ENCODE data around the gene ATP10A.

Gene ATP10A

GRCh38 chr15:25863111-25863967, at the start of gene ATP10A:
Gene ATP10A (minus strand): TSS chr15:25863327. CDS start chr15:25863096, 231 bp downstream.
- DNase-seq (ENCODE audit: low read depth in 2 of 2), result peak in 1 of 2 experiments; percentile 32

GRCh38 chr15:25912035-25912434, 48.9 kb upstream of the ATP10A start:
- no peak for DNase-seq (ENCODE audit: low read depth in 2 of 2)

GRCh38 chr15:25910832-25911231, 47.7 kb upstream of the ATP10A start:
- no peak for DNase-seq (ENCODE audit: low read depth in 2 of 2)

GRCh38 chr15:25909806-25910205, 46.7 kb upstream of the ATP10A start:
- no peak for DNase-seq (ENCODE audit: low read depth in 2 of 2)

- no peak for DNase-seq (ENCODE audit: low read depth in 2 of 2)
Measured at GRCh38 chr15:25909325-25909724, 46.2 kb upstream of the ATP10A start.

GRCh38 chr15:25905140-25905539, 42.0 kb upstream of the ATP10A start:
- peak; percentile 71 to 76 for DNase-seq (ENCODE audit: low read depth in 2 of 2)

- DNase-seq (ENCODE audit: low read depth in 2 of 2), result no peak
Measured at GRCh38 chr15:25903024-25903581, 40.0 kb upstream of the ATP10A start.

- no peak for DNase-seq (ENCODE audit: low read depth in 2 of 2)
Measured at GRCh38 chr15:25901811-25902605, 38.9 kb upstream of the ATP10A start.

GRCh38 chr15:25900901-25901300, 37.8 kb upstream of the ATP10A start:
- no peak for DNase-seq (ENCODE audit: low read depth in 2 of 2)

- DNase-seq (ENCODE audit: low read depth in 2 of 2), result no peak
Measured at GRCh38 chr15:25900431-25900830, 37.3 kb upstream of the ATP10A start.

- DNase-seq (ENCODE audit: low read depth in 2 of 2), result no peak
Measured at GRCh38 chr15:25899870-25900269, 36.7 kb upstream of the ATP10A start.

GRCh38 chr15:25897658-25898057, 34.5 kb upstream of the ATP10A start:
- no peak for DNase-seq (ENCODE audit: low read depth in 2 of 2)

- DNase-seq (ENCODE audit: low read depth in 2 of 2), result no peak
Measured at GRCh38 chr15:25894371-25894902, 31.3 kb upstream of the ATP10A start.

- DNase-seq (ENCODE audit: low read depth in 2 of 2), result no peak
Measured at GRCh38 chr15:25893596-25893995, 30.5 kb upstream of the ATP10A start.

GRCh38 chr15:25892126-25892525, 29.0 kb upstream of the ATP10A start:
- no peak for DNase-seq (ENCODE audit: low read depth in 2 of 2)

- DNase-seq (ENCODE audit: low read depth in 2 of 2), result no peak
Measured at GRCh38 chr15:25891081-25891480, 28.0 kb upstream of the ATP10A start.

- DNase-seq (ENCODE audit: low read depth in 2 of 2), result no peak
Measured at GRCh38 chr15:25890529-25890928, 27.4 kb upstream of the ATP10A start.

GRCh38 chr15:25887870-25888269, 24.7 kb upstream of the ATP10A start:
- DNase-seq (ENCODE audit: low read depth in 2 of 2), result no peak

- DNase-seq (ENCODE audit: low read depth in 2 of 2), result no peak
Measured at GRCh38 chr15:25886498-25887140, 23.5 kb upstream of the ATP10A start.

GRCh38 chr15:25884370-25884769, 21.2 kb upstream of the ATP10A start:
- DNase-seq (ENCODE audit: low read depth in 2 of 2), result no peak

- DNase-seq (ENCODE audit: low read depth in 2 of 2), result peak; percentile 86 to 87
Measured at GRCh38 chr15:25883463-25884259, 20.5 kb upstream of the ATP10A start.

Measured in fibroblast of skin of left quadriceps (primary cell).